GM12878 (cell line): ENCODE results near the gene ETV6. TPM values are rescaled to one million over a fixed set of nuclear protein-coding genes. Genes with fewer than 3 reads are reported as not detected.

Source experiments
- ATAC-seq: fragments of 200-7000 bp; cut with Tn5 transposase; 3 replicates; pipeline ENCODE4 v1.9.1; 2020; ENCODE audit warnings: mild to moderate bottlenecking, moderate library complexity
- BruUV-seq: library from RNA; stranded (reverse); fragments of 400-500 nt; replicated peaks from 2 replicates; lab custom pipeline; 2021; lab: Mats Ljungman, UMichigan
- CTCF ChIA-PET: fragments of 300-600 bp; sonication (Branson Sonifier 250); formaldehyde crosslinking; extraction: SDS; loops from one replicate; lab custom pipeline; 2021; ENCODE audit warnings: inconsistent platforms; lab: Yijun Ruan, JAX
- POLR2A ChIA-PET: fragments of 350-600 bp; formaldehyde crosslinking; extraction: SDS; loops from one replicate; lab custom pipeline; 2021; ENCODE audit warnings: inconsistent platforms; lab: Charles Lee
- RAD21 ChIA-PET: fragments of 300-600 bp; sonication (Branson Sonifier 250); formaldehyde crosslinking; loops from one replicate; lab custom pipeline; 2023; ENCODE audit warnings: antibody characterized with exemption; ENCODE audit not compliant: unreplicated experiment; lab: Charles Lee
- SMC1A ChIA-PET: fragments of 300-600 bp; sonication (Branson Sonifier 250); formaldehyde crosslinking; loops from one replicate; lab custom pipeline; 2023; ENCODE audit not compliant: unreplicated experiment, uncharacterized antibody; lab: Charles Lee
- DNase-seq: peaks from one replicate; pipeline ENCODE4 v3.0.0-alpha.2; 2011; ENCODE audit warnings: low read depth, low spot score
- FAIRE-seq: peaks from 3 replicates; lab custom pipeline; 2011; peaks lifted over from hg19 to GRCh38; lab: Jason Lieb, UNC
- H2AFZ ChIP-seq: 2 replicates; pipeline ENCODE4 v1.6.0; 2011; ENCODE audit warnings: low read depth, low read length, control low read depth; ENCODE audit not compliant: control insufficient read depth
- H3K27ac ChIP-seq: 2 replicates; pipeline ENCODE4 v1.5.1; 2011; ENCODE audit warnings: control low read depth; ENCODE audit not compliant: control insufficient read depth, insufficient read depth
- H3K27me3 ChIP-seq, 2 experiments: replicated peaks in 1 of 2; 2 replicates each; pipeline versions ENCODE4 v1.6.0 to v1.6.1; 2011; ENCODE audit warnings: low read length in 1 of 2; ENCODE audit not compliant: control insufficient read depth in 2 of 2, insufficient read depth in 2 of 2
- H3K36me3 ChIP-seq, 2 experiments: 2 replicates each; pipeline ENCODE4 v1.5.1; 2011; ENCODE audit warnings: low read length in 1 of 2; ENCODE audit not compliant: control insufficient read depth in 2 of 2, insufficient read depth in 2 of 2
- H3K4me1 ChIP-seq: 2 replicates; pipeline ENCODE4 v1.6.1; 2011; ENCODE audit warnings: mild to moderate bottlenecking, low read length, moderate library complexity, mixed read lengths; ENCODE audit not compliant: control insufficient read depth, insufficient read depth
- H3K4me2 ChIP-seq: 2 replicates; pipeline ENCODE4 v1.6.0; 2011; ENCODE audit warnings: control low read depth; ENCODE audit not compliant: control insufficient read depth, insufficient read depth
- H3K4me3 ChIP-seq: fragments of 200-600 bp; sonication (generic); 2 replicates; pipeline ENCODE4 v1.5.1; 2016
- H3K79me2 ChIP-seq: 2 replicates; pipeline ENCODE4 v1.6.0; 2011; ENCODE audit warnings: low read length; ENCODE audit not compliant: control insufficient read depth, insufficient read depth
- H3K9ac ChIP-seq: 2 replicates; pipeline ENCODE4 v1.8.0; 2011; ENCODE audit warnings: low read length, control low read depth, mixed read lengths; ENCODE audit not compliant: control insufficient read depth, insufficient read depth
- H3K9me3 ChIP-seq: replicated peaks from 3 replicates; pipeline ENCODE4 v1.5.1; 2011; ENCODE audit warnings: mild to moderate bottlenecking, low read length; ENCODE audit not compliant: control insufficient read depth, insufficient read depth
- H4K20me1 ChIP-seq: 2 replicates; pipeline ENCODE4 v1.6.0; 2011; ENCODE audit not compliant: control insufficient read depth, insufficient read depth
- EED ChIP-seq: sonication (generic); IDR thresholded peaks from 2 replicates; pipeline ENCODE4 v1.6.1; 2016; ENCODE audit warnings: antibody characterized with exemption, low read depth
- EGR1 ChIP-seq, 2 experiments: IDR thresholded peaks; 1 replicate in 1 of 2; 2 replicates in 1 of 2; pipeline ENCODE4 v1.6.1; 2011 to 2012; ENCODE audit warnings: low read depth in 2 of 2, low read length in 2 of 2, borderline replicate concordance in 1 of 2, mild to moderate bottlenecking in 1 of 2, moderate library complexity in 1 of 2
- HSF1 ChIP-seq: fragments of 150-350 bp; IDR thresholded peaks from 2 replicates; pipeline ENCODE4 v1.6.1; 2014; ENCODE audit warnings: mild to moderate bottlenecking, low read depth, low read length
- KDM1A ChIP-seq: fragments of 200-600 bp; sonication (generic); IDR thresholded peaks from 2 replicates; pipeline ENCODE4 v1.6.1; 2016; ENCODE audit warnings: borderline replicate concordance
- MTA2 ChIP-seq: fragments of 450-650 bp; IDR thresholded peaks from 2 replicates; pipeline ENCODE4 v1.6.1; 2016; ENCODE audit warnings: low read depth, mild to moderate bottlenecking, moderate library complexity
- PAX5 ChIP-seq: IDR thresholded peaks from 2 replicates; pipeline ENCODE4 v1.6.1; 2011; ENCODE audit warnings: low read depth, low read length, borderline replicate concordance
- PAX8 ChIP-seq: fragments of 450-650 bp; IDR thresholded peaks from 2 replicates; pipeline ENCODE4 v1.6.1; 2017; ENCODE audit warnings: mild to moderate bottlenecking, moderate library complexity
- RELB ChIP-seq: fragments of 450-650 bp; IDR thresholded peaks from 2 replicates; pipeline ENCODE4 v1.6.1; 2017; ENCODE audit warnings: low read depth, mild to moderate bottlenecking, moderate library complexity
- REST ChIP-seq: IDR thresholded peaks from 2 replicates; pipeline ENCODE4 v1.6.1; 2012; ENCODE audit warnings: mild to moderate bottlenecking, low read depth, low read length
- TBL1XR1 ChIP-seq: IDR thresholded peaks from 2 replicates; pipeline ENCODE4 v1.6.1; 2012; ENCODE audit warnings: low read depth, low read length, improper control_type of control experiment
- YBX1 ChIP-seq: fragments of 450-650 bp; IDR thresholded peaks from 2 replicates; pipeline ENCODE4 v1.6.1; 2016; ENCODE audit warnings: antibody characterized with exemption
- ZZZ3 ChIP-seq: IDR thresholded peaks from 2 replicates; pipeline ENCODE4 v1.6.1; 2011; ENCODE audit warnings: low read depth; ENCODE audit not compliant: control insufficient read depth, insufficient read length
- WGBS: methylation state at CpG from one replicate; pipeline ENCODE4 v1.1.6; 2016; ENCODE audit warnings: low lambda C conversion rate; ENCODE audit not compliant: insufficient replicate concordance, insufficient coverage; ENCODE audit errors: missing lambda C conversion rate; 5-methylcytosine and 5-hydroxymethylcytosine counted together
- in situ Hi-C: fragments of 300-500 bp; cut with MboI; formaldehyde crosslinking; loops from 9 replicates; pipeline ENCODE4 v1.14.3; 2018; ENCODE audit warnings: mixed read lengths
- intact Hi-C: fragments of 100-400 bp; cut with micrococcal nuclease; formaldehyde crosslinking; loops from one replicate; pipeline ENCODE4 v1.14.2; 2022; ENCODE audit not compliant: unreplicated experiment
- polyA plus RNA-seq, 11 experiments: library from polyadenylated mRNA; depleted of rRNA in 4 of 11; unstranded in 6 of 11; stranded (reverse) in 5 of 11; fragments of >200 nt; fragmentation: Nextera tagmentation in 4 of 11; fragmentation: Illumina TruSeq in 1 of 11; extraction: Ambion mirVana in 4 of 11; extraction: Trizol in 1 of 11; gene quantifications; 1 replicate in 1 of 11; 2 replicates in 10 of 11; pipeline versions ENCODE4 v1.2.1 to v1.2.3, GENCODE V29; 2011 to 2016; ENCODE audit warnings: inconsistent platforms in 2 of 11, missing spikeins in 2 of 11, low read depth in 1 of 11
- total RNA-seq, 4 experiments: library from RNA; depleted of rRNA in 3 of 4; stranded (reverse); fragments of >200 nt in 3 of 4; fragmentation: Illumina TruSeq in 1 of 4; extraction: Trizol in 1 of 4; gene quantifications; 2 replicates each; pipeline versions ENCODE4 v1.2.1 to v1.2.3, GENCODE V29; 2013 to 2021

ETV6 gene
- total and polyA plus RNA-seq, 10 of the 15 experiments (the other 5 are each of a cell fraction or from before 2014, with no cell fraction given) = 6.6 to 74.8 (median 24.6) TPM

GRCh38 chr12:11652351-11653040 lies 3.0 kb downstream of the ETV6 start:
- peak; percentile 52 for ATAC-seq
- POLR2A ChIA-PET = interaction anchor here (0.5 to 1.7 kb wide), 5 partner anchors 69 to 1045 kb away, joined by 3 to 8 read pairs (median 5); no protein-coding TSS in a partner anchor
- Histone ChIP-seq H3K9ac (peak overlapping the region; percentile 98), H2AFZ (no peak overlapping the region), H3K79me2 (peaks cover 84% of the 10 kb centered on the region), H3K4me3 (peak overlapping the region; percentile 85), H3K27me3 (no peaks in the 10 kb centered on the region), H3K4me1 (peaks cover 14% of the 10 kb centered on the region), H3K4me2 (peak overlapping the region; percentile 86), H3K9me3 (no peaks in the 10 kb centered on the region), H3K27ac (peak overlapping the region; percentile 99), H4K20me1 (no peaks in the 10 kb centered on the region; the same call in 1 of the 2 replicates), H3K36me3 (peaks cover 0 to 6% of the 10 kb centered on the region in 2 experiments; a peak in 3 of 4 replicates)
- RAD21 ChIA-PET = interaction anchor here (0.8 to 7.2 kb wide), 9 partner anchors 65 to 380 kb away, joined by 3 to 75 read pairs (median 5); no protein-coding TSS in a partner anchor
- FAIRE-seq = peak; percentile 84
- CTCF ChIA-PET = interaction anchor here (0.8 to 1.6 kb wide), 4 partner anchors 64 to 357 kb away, joined by 3 to 4 read pairs (median 3); no protein-coding TSS in a partner anchor
- in situ Hi-C loops = loop anchor here (5.0 kb wide), 4 partner anchors 75 to 375 kb away; no protein-coding TSS in a partner anchor
- intact Hi-C loops = loop anchor here (1.0 to 10.0 kb wide), 8 partner anchors 74 to 1072 kb away; no protein-coding TSS in a partner anchor
- peak; percentile 71 for DNase-seq
- SMC1A ChIA-PET = interaction anchor here (0.6 to 7.3 kb wide), 10 partner anchors 65 to 380 kb away, joined by 3 to 76 read pairs (median 12); no protein-coding TSS in a partner anchor
- under 1% methylated on average over 16 of the region's 16 CpGs for WGBS
- BruUV-seq = TSS peak; percentile 88
- TF ChIP-seq KDM1A (no peak), REST (no peak), HSF1 (no peak), ZZZ3 (no peak), PAX8 (no peak), EED (peak; percentile 52; the same call in 1 of the 2 replicates), YBX1 (no peak), TBL1XR1 (peak; percentile 71), EGR1 (IDR thresholded peaks at IDR 0.05; ENCODE audit: borderline replicate concordance in 1 of 2, low read depth in 2 of 2, low read length in 2 of 2) (no peak), PAX5 (peak; percentile 60; the same call in 1 of the 2 replicates), MTA2 (no peak), RELB (no peak; the same call in 1 of the 2 replicates)
